Measurements from ENCODE around the gene HRAS. TPM values are rescaled to one million over a fixed set of nuclear protein-coding genes. Genes with fewer than 3 reads are reported as not detected.
A peak's percentile ranks its signal among the peaks of the same experiment; 100 is the strongest.

HRAS gene
- total RNA-seq, 1 experiment from 2014 or later = 90.2 TPM

DNA sequence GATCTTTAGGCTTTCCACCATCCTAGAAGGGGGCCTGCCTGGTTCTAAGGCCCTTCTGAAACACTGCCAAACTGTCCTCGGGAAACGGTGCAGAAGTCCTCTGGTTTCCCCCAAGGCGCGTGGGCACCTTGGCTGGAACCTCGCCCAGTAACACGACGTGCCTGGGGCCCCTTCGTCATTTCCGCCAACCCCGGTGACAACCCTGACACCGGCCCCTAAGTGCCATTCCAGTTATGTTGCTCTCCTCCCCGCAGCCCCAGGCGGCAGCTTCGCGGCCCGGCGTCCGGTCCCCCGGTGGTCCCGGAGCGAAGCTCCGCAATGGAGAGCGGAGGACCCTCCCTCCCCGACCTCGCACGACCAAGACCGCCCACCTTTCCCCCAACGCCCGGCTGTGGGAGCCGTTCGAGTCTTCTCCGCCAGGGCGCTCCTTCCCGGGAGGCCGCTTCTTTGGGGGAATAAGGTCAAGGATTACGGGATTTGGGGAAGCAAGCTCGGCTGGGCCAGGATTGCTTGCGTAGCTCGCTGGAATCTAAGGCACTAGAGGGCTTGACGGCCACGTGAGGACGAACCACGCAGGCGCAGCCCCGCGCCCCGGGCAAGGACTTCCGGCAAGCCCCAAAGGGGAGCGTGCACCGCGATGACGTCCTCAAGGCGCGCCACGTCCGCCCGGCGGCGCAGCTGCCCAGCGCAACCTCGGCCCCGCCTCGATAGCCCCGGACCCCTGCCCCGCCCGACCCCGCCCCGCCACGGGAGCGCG lies 29.0 kb downstream of the HRAS start:
- intact Hi-C loops (cut with micrococcal nuclease; ENCODE audit: unreplicated experiment) = no loop called here
- Histone ChIP-seq H3K4me1 (ENCODE audit: insufficient read depth, low read length, poor library complexity, severe bottlenecking) (peaks cover 14% of the 10 kb centered on the region), H3K4me3 (ENCODE audit: low read depth, low read length, poor library complexity, severe bottlenecking) (peak overlapping the region; percentile 91), H3K36me3 (ENCODE audit: insufficient read depth, low read length, poor library complexity, severe bottlenecking) (peaks cover 5% of the 10 kb centered on the region), H3K27ac (ENCODE audit: low read depth, low read length, poor library complexity, severe bottlenecking) (peak overlapping the region; percentile 100), H3K27me3 (replicated peaks; ENCODE audit: insufficient read depth, low read depth, low read length, poor library complexity) (no peaks in the 10 kb centered on the region), H3K9me3 (ENCODE audit: low read depth, low read length, poor library complexity, severe bottlenecking) (no peaks in the 10 kb centered on the region)
- CTCF ChIA-PET = no interaction called here
- TF ChIP-seq EZH2 (IDR thresholded peaks at IDR 0.05; ENCODE audit: borderline replicate concordance, low read depth, low read length, poor library complexity, severe bottlenecking) = no peak
- TF ChIP-seq, protein P1, sequence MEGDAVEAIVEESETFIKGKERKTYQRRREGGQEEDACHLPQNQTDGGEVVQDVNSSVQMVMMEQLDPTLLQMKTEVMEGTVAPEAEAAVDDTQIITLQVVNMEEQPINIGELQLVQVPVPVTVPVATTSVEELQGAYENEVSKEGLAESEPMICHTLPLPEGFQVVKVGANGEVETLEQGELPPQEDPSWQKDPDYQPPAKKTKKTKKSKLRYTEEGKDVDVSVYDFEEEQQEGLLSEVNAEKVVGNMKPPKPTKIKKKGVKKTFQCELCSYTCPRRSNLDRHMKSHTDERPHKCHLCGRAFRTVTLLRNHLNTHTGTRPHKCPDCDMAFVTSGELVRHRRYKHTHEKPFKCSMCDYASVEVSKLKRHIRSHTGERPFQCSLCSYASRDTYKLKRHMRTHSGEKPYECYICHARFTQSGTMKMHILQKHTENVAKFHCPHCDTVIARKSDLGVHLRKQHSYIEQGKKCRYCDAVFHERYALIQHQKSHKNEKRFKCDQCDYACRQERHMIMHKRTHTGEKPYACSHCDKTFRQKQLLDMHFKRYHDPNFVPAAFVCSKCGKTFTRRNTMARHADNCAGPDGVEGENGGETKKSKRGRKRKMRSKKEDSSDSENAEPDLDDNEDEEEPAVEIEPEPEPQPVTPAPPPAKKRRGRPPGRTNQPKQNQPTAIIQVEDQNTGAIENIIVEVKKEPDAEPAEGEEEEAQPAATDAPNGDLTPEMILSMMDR (conservative IDR thresholded peaks at IDR 0.05; ENCODE audit: low read depth, low read length) = no peak
- BruUV-seq (replicated peaks) = TSS peak; percentile 54
- POLR2A ChIA-PET (ENCODE audit: low non-redundant PET) = interaction anchor here (1.0 kb wide), 1 partner anchor 99 kb away, joined by 4 read pairs; no protein-coding TSS in a partner anchor
- DNase-seq (ENCODE audit: low spot score) = peak; percentile 97

DNA sequence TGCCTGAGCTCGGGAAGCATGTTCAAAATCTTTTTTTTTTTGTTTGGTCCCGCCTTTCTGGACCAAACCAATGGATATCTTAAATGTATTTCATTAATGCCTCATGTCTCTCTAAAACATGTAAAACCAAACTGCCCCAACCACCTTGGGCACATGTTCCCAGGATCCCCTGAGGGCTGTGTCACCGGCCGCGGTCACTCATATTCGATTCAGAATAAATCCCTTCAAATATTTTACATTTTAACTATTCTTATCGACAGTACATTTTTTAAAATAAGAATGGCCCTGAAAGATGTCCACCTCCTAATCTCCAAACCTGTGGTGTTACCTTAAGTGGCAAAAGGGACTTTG lies 30.4 kb downstream of the HRAS start:
- H3K27me3 ChIP-seq (replicated peaks; ENCODE audit: insufficient read depth, low read depth, low read length, poor library complexity) = no peaks in the 10 kb centered on the region
- intact Hi-C loops (cut with micrococcal nuclease; ENCODE audit: unreplicated experiment) = no loop called here
- H3K4me3 ChIP-seq (ENCODE audit: low read depth, low read length, poor library complexity, severe bottlenecking) = peak overlapping the region; percentile 91
- no peaks in the 10 kb centered on the region for H3K9me3 ChIP-seq (ENCODE audit: low read depth, low read length, poor library complexity, severe bottlenecking)
- H3K27ac ChIP-seq (ENCODE audit: low read depth, low read length, poor library complexity, severe bottlenecking) = peak overlapping the region; percentile 100
- ChIA-PET CTCF (no interaction called here), POLR2A (ENCODE audit: low non-redundant PET) (interaction anchor here (0.7 kb wide), 1 partner anchor 307 kb away, joined by 5 read pairs; no protein-coding TSS in a partner anchor)
- BruUV-seq (replicated peaks) = no TSS peak
- TF ChIP-seq, protein P1 (conservative IDR thresholded peaks at IDR 0.05; ENCODE audit: low read depth, low read length) = no peak
- TF ChIP-seq EZH2 (IDR thresholded peaks at IDR 0.05; ENCODE audit: borderline replicate concordance, low read depth, low read length, poor library complexity, severe bottlenecking) = no peak
- H3K36me3 ChIP-seq (ENCODE audit: insufficient read depth, low read length, poor library complexity, severe bottlenecking) = peaks cover 10% of the 10 kb centered on the region
- H3K4me1 ChIP-seq (ENCODE audit: insufficient read depth, low read length, poor library complexity, severe bottlenecking) = peaks cover 14% of the 10 kb centered on the region
- no peak for DNase-seq (ENCODE audit: low spot score)

DNA sequence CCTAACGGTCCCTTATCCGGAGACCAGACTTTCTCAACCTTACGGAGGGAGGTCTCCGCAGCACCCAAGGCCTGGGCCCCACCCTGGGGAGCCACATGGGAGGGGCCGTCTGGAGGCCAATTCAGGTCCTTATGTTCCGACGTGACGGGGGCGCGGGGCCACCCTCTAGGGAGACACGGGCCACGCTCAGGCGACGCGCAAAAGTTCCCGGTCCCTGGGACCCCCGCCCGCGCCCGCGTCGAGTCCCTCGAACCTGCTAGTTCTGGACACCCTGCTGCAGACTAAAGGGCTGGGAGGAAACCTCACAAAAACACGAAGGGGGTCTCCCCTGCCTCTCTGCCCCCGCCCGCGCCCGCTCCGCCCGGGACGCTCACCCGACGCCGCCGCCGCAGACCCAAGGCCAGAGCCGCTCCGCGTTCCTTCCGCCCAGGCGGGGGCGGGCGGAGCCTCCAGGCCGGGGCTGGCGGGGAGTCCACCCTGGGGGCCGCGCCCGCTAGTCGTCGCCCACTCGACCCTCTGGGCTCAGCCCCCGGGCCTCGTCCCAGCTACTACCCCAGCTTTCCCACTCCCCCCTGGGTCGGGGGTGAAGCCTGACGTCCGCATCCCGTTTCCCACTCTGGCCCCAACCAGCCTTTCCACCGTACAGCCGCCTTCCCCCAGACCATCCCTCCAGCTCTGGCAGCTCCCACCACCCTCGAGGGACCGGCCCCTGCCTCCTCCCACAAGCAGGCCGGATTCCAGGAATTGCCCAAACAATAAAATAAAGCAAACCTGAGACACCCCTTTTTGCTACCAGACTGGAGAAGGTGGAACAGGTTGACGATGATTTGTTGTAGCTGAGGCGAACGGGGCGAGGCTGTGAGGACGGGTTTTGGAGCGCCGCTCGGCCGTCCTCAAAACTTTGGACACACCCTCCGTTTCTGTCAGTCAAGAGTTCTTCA lies 31.1 kb downstream of the HRAS start:
- CTCF ChIA-PET = no interaction called here
- intact Hi-C loops (cut with micrococcal nuclease; ENCODE audit: unreplicated experiment) = no loop called here
- no peak for DNase-seq (ENCODE audit: low spot score)
- no TSS peak for BruUV-seq (replicated peaks)
- Histone ChIP-seq H3K4me1 (ENCODE audit: insufficient read depth, low read length, poor library complexity, severe bottlenecking) (peaks cover 14% of the 10 kb centered on the region), H3K27ac (ENCODE audit: low read depth, low read length, poor library complexity, severe bottlenecking) (peak overlapping the region; percentile 38), H3K36me3 (ENCODE audit: insufficient read depth, low read length, poor library complexity, severe bottlenecking) (peaks cover 16% of the 10 kb centered on the region), H3K4me3 (ENCODE audit: low read depth, low read length, poor library complexity, severe bottlenecking) (peak overlapping the region; percentile 91), H3K9me3 (ENCODE audit: low read depth, low read length, poor library complexity, severe bottlenecking) (no peaks in the 10 kb centered on the region), H3K27me3 (replicated peaks; ENCODE audit: insufficient read depth, low read depth, low read length, poor library complexity) (no peaks in the 10 kb centered on the region)
- POLR2A ChIA-PET (ENCODE audit: low non-redundant PET) = no interaction called here
- TF ChIP-seq, protein P1 (conservative IDR thresholded peaks at IDR 0.05; ENCODE audit: low read depth, low read length) = no peak
- TF ChIP-seq EZH2 (IDR thresholded peaks at IDR 0.05; ENCODE audit: borderline replicate concordance, low read depth, low read length, poor library complexity, severe bottlenecking) = no peak

All from A673 (cell line).